ENCODE measurements around the gene GAST. TPM values are rescaled to one million over a fixed set of nuclear protein-coding genes. Genes with fewer than 3 reads are reported as not detected.

Gene GAST, protein sequence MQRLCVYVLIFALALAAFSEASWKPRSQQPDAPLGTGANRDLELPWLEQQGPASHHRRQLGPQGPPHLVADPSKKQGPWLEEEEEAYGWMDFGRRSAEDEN
- not detected in 5 replicates for total RNA-seq (2022; extraction: Qiagen RNA extraction; ENCODE audit: low read depth)

DNA sequence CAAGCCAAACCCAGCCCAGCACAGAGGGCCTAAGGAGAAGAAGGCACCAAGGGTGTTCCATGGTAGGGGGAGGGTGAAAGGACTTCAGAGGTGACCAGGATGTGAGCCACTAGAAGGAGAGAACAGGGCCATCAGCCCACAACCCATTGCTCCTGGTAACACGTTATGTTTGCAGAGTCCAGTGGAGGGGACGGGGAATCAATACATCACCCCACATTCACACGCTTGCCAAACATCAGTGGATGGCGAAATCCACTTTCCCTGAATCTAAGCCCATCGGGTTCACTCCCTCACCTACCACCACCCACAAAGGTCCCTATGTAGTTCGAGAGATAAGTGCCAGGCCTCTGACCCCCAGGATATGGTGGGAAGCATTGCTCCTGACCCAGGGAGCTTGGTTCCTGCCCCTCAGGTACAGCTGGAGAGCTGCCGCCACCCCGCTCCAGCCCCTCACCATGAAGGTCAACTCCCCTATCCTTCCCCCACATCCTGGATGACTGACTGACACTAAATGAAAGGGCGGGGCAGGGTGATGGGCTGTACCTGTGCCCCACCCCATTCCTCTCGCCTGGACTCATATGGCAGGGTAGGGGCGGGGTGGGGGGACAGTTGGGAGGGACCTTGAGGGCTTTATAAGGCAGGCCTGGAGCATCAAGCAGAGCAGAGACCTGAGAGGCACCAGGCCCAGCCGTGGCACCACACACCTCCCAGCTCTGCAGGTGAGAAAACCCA, at the start of gene GAST:
Gene GAST, plus strand, starts transcription at position 663 of the 732 bp plus-strand sequence. CDS start 3,106 bp downstream, outside the sequence.

DNA sequence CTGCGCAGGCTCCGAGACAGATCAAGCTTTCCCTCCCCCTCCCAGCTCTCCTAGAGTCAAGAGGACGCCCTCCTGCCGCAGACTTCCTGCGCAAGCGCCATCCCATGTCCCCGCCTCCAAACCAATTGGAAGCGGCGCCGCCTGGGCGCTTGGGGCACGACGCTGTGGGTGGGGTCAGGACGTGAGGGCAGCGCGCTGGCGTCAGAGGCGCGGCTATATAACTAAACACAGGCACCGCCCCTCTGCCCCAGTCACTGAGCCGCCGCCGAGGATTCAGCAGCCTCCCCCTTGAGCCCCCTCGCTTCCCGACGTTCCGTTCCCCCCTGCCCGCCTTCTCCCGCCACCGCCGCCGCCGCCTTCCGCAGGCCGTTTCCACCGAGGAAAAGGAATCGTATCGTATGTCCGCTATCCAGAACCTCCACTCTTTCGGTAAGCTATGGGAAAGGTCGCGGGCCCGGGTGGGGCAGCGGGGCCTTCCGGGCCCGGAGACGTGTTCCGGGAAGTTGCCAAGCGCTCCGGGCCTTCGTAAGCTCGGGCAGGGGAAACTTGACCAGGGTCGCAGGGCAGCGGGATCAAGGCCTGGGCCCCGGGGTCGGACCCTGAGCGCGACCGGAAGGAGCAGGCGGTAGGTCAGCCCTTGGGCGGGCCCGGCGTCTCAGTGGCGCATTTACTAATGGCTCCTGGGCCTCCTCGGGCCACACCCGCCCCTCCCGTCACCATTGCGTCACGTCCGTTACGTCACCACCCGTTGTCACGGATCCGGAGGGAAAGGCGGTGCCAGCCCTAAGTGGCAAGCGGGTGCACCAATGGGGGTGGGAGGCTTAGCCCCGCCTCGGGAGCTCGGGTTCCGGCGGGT, 23.3 kb upstream of the GAST start, which contains the start of gene EIF1:
Gene EIF1, plus strand, starts transcription at position 245 of the 856 bp plus-strand sequence. Its CDS starts 154 bp downstream, at position 399.

DNA sequence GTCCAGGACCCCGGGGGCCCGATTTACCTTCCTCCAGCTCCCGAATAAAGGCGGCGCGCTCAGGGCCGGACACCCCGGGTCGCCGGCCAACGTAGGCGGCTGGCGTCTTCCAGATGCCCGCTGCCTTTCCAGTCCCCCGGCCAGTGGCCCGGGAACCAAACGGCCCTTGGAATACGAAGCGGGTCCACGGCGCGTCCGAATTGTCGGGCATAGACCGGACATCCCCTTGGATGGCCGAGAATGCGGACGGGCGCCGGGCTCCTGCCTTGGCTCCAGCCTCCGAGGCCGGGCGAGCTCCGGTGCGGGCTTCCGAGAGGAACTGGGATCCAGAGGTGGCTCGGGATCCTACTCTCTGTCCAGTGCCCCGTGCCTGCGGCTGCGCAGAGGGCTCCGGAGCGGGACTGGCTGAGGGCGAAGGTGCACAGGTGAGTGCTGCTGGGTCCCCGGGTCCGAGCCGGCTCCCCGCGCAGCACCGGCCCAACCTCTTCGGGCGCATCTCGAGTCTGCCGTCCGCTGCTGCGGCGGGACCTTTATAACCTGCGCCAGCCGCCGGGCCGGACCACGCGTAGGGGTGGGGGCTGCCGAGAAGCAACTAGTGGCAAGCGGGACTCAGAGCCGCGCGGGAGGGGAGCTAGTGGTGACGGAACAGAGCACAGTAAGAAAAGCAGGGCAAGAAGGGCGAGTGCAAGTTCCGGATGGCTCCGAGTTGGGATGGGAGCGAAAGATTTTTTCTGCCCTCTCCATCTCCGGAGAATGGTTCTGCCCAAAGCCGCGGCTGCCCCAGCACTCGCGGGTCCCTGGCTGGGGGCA, 22.2 kb downstream of the GAST start, which contains the start of gene HAP1:
Gene HAP1, minus strand, starts transcription at position 505 of the 810 bp plus-strand sequence. Its CDS starts 9 bp downstream, at position 496.

Other genes with a start within 250 kb of the GAST start
- gene KRT32, start 244.9 kb upstream of the GAST start, total RNA-seq (2022; extraction: Qiagen RNA extraction; ENCODE audit: low read depth) = not detected in 5 replicates
- not detected in 5 replicates for gene KRT35, start 231.2 kb upstream of the GAST start, total RNA-seq (2022; extraction: Qiagen RNA extraction; ENCODE audit: low read depth)
- not detected in 5 replicates for gene KRT36, start 222.4 kb upstream of the GAST start, total RNA-seq (2022; extraction: Qiagen RNA extraction; ENCODE audit: low read depth)
- 0.21 to 0.28 TPM in 2 of 5 replicates, not detected in the others for gene KRT13, start 206.7 kb upstream of the GAST start, total RNA-seq (2022; extraction: Qiagen RNA extraction; ENCODE audit: low read depth)
- gene KRT15, start 193.4 kb upstream of the GAST start, total RNA-seq (2022; extraction: Qiagen RNA extraction; ENCODE audit: low read depth) = 3.1 to 5.1 TPM (median 4.0 TPM) in 5 replicates
- 32.9 to 64.6 TPM (median 54.2 TPM) in 5 replicates for gene KRT19, start 184.0 kb upstream of the GAST start, total RNA-seq (2022; extraction: Qiagen RNA extraction; ENCODE audit: low read depth)
- gene KRT9, start 140.3 kb upstream of the GAST start, total RNA-seq (2022; extraction: Qiagen RNA extraction; ENCODE audit: low read depth) = not detected in 5 replicates
- 0.08 to 0.15 TPM (median 0.14 TPM) in 3 of 5 replicates, not detected in the others for gene KRT14, start 125.4 kb upstream of the GAST start, total RNA-seq (2022; extraction: Qiagen RNA extraction; ENCODE audit: low read depth)
- 0.38 to 1.2 TPM (median 0.89 TPM) in 5 replicates for gene KRT16, start 99.6 kb upstream of the GAST start, total RNA-seq (2022; extraction: Qiagen RNA extraction; ENCODE audit: low read depth)
- gene KRT17, start 87.8 kb upstream of the GAST start, total RNA-seq (2022; extraction: Qiagen RNA extraction; ENCODE audit: low read depth) = 0.92 to 1.7 TPM (median 1.0 TPM) in 5 replicates
- 1,212 to 1,763 TPM (median 1,340 TPM) in 5 replicates for gene EIF1, start 23.4 kb upstream of the GAST start, total RNA-seq (2022; extraction: Qiagen RNA extraction; ENCODE audit: low read depth)
- gene HAP1, start 22.3 kb downstream of the GAST start, total RNA-seq (2022; extraction: Qiagen RNA extraction; ENCODE audit: low read depth) = 1.1 to 1.8 TPM (median 1.5 TPM) in 5 replicates
- gene JUP, start 74.4 kb downstream of the GAST start, total RNA-seq (2022; extraction: Qiagen RNA extraction; ENCODE audit: low read depth) = 60.0 to 143 TPM (median 119 TPM) in 5 replicates
- 23.0 to 39.6 TPM (median 35.6 TPM) in 5 replicates for gene P3H4, start 99.6 kb downstream of the GAST start, total RNA-seq (2022; extraction: Qiagen RNA extraction; ENCODE audit: low read depth)
- gene FKBP10, start 100.7 kb downstream of the GAST start, total RNA-seq (2022; extraction: Qiagen RNA extraction; ENCODE audit: low read depth) = 70.3 to 122 TPM (median 105 TPM) in 5 replicates
- 105 to 121 TPM (median 107 TPM) in 5 replicates for gene NT5C3B, start 123.9 kb downstream of the GAST start, total RNA-seq (2022; extraction: Qiagen RNA extraction; ENCODE audit: low read depth)
- gene KLHL10, start 125.5 kb downstream of the GAST start, total RNA-seq (2022; extraction: Qiagen RNA extraction; ENCODE audit: low read depth) = 0.07 to 0.19 TPM (median 0.14 TPM) in 3 of 5 replicates, not detected in the others
- gene KLHL11, start 153.1 kb downstream of the GAST start, total RNA-seq (2022; extraction: Qiagen RNA extraction; ENCODE audit: low read depth) = 1.9 to 4.3 TPM (median 2.5 TPM) in 5 replicates
- gene ACLY, start 206.6 kb downstream of the GAST start, total RNA-seq (2022; extraction: Qiagen RNA extraction; ENCODE audit: low read depth) = 248 to 316 TPM (median 287 TPM) in 5 replicates
- 1.2 to 2.0 TPM (median 1.5 TPM) in 5 replicates for gene ODAD4, start 218.3 kb downstream of the GAST start, total RNA-seq (2022; extraction: Qiagen RNA extraction; ENCODE audit: low read depth)